HG02588 (cell line): Measurements from ENCODE around the gene GFRA4.

ENCODE experiments used
- ATAC-seq: cut with Tn5 transposase; IDR thresholded peaks from one replicate; pipeline ENCODE4 v1.9.1; 2021; ENCODE audit warnings: mild to moderate bottlenecking, moderate library complexity; ENCODE audit not compliant: unreplicated experiment

GFRA4 gene

DNA sequence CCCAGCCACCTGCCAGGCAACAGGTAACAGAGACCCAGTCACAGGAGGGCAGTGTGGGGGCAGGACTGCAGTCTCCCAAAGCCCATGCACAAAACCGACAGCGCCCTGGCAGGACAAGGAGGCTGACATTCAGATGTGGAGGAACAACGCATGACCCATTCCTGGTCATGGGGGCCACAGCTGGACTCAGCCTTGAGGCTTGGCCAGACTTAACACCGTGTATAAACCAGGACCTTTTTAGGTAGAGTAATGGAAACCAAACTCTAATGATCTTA lies 8.1 kb downstream of the GFRA4 start:
- no peak for ATAC-seq

DNA sequence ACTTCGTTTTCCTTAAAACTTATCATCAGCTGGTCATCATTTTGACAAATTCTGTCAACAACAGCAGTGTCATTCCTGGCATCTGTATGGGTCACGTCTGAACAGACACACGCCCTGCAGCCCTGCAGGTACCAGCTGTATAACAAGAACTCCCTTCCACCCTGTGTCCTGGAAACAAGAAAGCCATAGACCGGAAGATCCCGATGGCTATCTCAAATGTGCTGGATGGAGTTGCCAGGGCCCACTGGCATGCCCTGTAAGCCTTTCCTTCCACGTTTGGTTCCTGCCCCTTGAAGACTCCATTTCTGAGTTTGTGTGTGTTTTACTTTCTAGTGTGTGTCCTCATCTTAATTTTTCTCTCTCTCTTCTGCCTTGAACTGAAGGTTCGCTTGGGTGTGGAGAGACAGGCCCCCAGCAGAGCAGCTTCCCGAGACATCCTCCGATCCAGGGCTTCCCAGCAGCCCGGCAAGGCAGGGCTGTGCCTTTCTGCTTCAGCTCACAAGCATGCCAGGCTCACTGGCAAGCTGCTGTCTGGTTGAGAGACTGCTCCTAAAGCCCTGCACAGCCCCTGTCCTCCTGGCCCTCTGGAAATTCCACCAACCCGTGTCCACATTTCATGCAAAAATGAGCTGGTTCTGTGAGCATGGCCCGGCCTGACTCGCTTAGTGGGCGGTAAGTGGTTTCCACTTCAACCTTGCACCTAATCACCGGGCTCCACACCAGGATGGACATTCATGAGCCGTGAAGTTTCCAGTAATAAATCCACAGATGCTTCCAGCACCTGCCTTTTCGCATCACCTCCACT lies 8.7 kb downstream of the GFRA4 start:
- ATAC-seq, result no peak

DNA sequence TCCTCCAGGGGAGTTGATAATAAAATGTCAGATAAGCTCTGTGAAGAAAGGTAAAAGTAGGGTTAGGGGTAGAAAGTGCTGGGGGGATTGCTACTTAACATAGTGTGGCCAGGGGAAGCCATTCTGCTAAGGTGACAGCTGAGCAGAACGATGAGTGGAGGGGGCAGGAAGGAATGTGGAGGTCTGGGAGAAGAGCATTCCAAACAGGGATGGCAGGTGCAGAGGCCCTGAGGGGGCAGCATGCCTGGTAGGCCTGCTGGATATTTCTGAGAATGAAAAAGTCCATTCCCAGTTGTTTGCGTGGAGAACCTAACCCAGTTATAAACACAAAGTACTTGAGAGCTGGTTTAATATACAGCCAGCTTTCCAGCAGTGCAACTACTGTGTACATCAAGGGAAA lies 9.3 kb downstream of the GFRA4 start:
- no peak for ATAC-seq

DNA sequence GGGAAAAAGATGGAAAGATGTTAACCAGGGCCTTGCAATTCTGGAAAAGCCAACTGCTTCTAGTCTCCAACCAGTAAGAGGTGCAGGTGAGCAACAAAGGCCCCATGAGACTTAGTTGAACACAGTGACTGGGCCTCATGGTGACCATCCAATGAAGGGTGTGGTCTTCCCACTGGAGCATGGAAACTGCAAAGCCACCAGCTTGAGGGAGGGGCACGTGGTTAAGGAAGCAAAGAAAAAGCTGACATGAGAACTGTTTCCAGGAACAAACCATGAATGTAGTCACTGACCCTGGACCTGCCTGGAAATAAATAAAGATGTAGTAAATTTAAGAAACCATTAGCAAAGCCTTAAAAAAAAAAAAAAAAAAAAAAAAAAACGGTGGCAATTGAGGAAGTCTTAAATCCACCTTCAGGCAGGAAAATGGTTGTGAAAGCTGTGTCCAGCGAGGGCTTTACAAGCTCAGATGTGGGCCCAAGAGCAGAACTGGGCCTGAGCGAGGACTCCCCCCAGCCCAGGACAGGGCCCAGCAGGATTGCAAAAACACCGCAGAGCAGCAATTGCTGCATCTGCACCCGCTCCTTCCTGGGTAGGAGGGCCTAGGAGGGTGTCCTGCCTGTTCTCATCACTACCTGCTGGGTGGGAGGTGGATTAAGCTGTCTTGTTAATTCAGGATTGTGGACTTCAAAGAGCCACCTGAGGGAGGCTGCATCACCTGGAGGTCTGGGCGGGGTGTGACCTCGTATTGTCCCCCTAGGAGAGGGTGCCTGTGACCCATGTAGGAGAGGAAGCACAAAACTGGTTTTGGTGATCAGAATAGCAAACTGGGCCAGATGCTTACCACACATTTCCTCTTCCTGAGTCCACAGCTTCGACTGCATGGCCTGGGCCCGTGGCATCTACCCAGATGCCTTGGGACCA lies 10.3 kb downstream of the GFRA4 start:
- no peak for ATAC-seq

DNA sequence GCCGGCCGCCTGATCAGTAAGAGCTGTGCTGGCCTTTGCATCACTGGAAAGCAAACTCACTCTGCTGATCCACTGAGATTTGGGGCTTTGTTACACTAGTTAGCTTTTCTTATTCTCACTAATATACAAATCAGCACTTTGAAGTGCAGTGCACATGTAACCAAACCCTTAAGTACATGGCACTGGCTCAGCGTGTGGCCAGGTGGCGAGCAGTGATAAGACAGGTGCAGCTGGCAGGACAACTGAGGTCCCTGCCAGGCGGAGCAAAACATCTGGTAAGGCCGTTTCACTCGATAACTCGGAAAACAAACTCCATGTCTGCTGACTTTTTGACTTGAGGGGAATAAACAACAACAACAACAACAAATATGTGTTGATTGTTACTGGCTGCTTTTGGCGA lies 11.0 kb downstream of the GFRA4 start:
- ATAC-seq, result no peak

DNA sequence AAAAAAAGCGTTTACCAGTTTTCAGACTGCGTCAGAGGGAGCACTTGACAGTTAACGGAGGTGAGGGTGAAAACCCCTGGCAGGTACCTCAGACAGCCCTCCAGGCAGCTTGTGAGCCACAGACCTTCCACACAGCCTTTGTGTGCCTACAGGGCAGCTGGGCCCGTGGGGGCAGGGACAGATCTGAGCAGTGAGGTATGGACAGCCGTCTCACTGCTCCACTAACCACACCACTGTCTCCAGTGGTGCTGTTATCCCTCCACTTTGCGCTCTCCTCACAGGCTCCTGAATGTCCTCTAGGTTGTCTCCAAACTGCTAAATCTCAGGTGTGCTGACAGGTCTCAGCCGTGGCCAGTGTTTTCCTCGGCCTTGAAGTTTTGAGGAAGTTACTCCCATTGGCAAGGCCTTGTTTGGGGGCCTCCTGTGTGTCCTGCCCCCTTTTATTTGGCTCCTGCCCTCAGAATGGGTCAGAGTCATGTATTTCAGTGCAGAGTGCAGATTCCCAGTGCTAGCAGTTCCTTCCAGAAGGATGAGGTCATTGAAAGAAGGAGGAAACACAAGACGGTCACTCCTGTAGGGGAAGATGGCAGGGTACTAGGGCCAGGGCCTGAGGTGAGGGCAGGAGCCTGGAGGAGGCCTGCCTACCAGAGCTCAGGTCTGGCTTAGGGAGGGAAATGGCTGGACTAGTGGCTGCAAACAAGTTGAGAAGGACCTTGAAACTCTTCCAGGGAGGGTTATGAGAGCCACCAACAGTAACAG lies 11.8 kb downstream of the GFRA4 start:
- no peak for ATAC-seq

DNA sequence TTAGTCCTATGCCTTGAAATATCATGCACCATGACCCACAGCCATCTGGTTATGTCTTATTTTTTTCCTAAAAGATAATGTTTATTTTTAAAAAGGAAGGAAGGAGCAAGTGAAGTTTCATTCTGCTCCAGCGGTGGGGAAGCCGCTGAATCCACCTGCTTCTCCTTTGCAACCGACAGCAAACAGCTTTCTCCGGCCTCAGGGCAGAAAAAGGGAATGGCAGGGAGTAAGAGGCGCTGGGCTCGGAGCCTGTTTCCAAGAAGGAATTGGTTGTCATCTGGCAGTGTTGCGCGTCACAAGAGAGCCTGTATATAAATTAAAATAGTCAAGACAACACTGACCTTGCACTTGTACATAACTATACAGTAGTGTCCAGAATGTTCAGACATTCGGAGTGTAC lies 14.2 kb downstream of the GFRA4 start:
- no peak for ATAC-seq

DNA sequence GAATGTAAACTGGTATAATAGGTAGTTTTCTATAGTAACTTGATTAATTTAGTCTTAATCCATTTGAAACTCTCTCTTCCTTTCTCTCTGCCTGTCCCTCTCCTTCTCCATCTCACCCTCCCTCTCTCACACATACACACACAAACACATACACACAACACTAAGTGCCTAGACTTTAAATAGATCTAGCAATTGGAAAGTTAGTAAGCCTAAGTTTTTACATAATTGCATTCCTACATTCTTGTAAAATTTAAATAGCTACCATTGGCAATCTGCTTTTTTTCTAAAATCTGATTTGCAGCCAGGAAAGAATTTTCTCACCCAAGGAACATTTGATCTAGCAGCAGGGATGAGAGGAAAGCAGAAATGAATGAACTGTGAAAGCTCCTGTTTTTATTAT lies 15.7 kb downstream of the GFRA4 start:
- no peak for ATAC-seq

DNA sequence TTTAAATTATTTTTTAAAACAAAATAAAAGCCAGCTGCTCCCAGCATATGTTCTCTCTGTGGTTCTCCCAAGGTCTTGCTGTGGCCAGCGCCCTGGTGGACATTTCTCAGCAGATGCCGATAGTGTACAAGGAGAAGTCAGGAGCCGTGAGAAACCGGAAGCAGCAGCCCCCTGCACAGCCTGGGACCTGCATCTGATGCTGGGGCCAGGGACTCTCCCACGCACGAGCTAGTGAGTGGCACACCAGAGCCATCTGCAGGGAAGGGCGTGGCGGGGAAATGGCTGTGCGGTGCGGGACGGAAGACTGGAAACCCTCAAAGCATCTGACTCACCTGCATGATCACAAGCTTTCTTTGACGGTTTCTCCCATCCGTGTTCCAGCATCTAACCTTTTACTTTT lies 16.5 kb downstream of the GFRA4 start:
- no peak for ATAC-seq

DNA sequence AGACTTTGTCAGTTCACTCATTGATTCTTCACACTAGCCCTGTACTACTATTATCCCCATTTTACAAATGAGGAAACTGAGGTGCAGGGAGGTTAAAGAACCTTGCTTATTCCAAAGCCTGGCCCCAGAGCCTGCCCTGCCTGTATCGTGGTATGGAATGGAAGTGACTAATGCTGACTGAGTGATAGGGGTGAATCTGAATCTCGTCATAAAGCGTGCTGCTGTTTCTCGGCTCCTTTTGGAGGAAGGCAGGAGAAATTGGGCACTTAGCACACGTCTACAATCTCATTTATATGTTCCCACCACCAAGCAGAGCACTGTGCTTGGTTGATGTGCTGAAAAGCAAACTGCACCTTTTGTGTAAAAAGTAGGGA lies 17.1 kb downstream of the GFRA4 start:
- no peak for ATAC-seq

DNA sequence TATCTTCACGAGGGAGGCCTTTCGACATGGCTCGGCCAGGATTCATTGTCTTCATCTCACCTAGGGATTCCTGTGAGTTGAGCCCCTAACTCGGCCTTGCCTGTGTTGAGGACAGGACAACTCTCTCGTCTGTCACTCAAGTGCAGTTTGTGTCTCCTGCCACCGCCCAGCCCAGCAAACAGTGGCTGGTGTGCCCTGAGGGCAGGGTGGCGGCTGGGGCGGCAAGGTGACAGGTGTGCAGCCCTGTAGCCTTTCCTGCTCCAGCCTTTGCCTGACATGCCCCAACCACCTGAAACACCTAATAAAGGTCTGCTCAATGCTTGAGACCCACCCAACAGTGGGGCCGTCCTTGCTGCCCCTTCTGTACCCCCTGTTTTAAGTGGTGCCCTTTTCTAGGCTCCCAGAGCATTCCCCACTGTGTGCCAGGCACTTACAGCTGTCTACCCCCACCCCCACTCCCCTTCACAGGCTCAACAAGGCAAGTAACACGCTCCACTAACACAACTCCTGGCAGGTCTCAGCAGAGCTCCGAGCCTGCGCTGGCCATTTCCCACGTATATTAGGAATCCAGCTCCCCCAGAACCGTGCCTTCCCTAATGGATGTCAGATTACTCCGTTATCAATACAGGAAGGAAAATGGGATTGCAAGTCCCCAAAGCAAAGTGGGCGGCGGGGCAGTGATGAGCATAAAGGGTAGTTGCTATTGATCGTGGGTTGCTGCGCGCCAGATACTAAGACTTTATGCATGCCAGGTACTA lies 17.7 kb downstream of the GFRA4 start:
- ATAC-seq, result no peak

DNA sequence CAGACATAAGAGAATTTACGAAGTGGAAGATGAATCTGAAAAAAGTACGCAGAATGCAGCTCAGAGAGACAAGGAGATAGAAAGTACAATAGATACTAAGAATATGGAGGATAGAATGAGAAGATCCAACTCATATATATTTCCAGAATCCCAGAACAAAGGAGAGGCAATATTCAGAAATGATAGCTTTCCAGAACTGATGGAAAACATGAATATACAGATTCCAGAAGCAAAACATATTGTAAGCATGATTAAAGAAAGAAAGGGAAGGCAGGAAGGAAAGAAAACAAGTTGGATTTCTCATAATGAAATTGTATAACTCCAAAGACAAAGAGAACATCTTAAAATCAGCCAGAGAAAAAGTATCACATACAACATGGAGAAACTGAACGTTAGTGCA lies 22.9 kb downstream of the GFRA4 start:
- no peak for ATAC-seq

DNA sequence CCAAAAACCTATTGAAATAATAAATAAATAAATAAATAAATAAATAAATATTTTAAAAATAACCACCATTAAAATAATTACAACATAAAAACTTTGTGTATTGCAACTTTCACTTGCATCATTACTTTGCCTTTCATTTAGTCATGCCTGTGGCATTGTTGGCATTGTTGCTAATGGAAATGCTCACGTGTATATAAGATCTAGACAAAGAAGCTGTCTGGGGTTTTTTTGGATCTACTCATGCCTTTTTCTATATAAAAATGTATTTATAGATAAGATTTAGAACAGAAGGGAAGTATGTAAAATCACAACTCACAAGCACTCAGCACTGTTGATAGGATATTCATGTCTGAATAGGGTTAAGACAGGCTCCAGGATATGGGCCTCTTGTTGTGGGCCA lies 27.9 kb downstream of the GFRA4 start:
- ATAC-seq, result no peak

DNA sequence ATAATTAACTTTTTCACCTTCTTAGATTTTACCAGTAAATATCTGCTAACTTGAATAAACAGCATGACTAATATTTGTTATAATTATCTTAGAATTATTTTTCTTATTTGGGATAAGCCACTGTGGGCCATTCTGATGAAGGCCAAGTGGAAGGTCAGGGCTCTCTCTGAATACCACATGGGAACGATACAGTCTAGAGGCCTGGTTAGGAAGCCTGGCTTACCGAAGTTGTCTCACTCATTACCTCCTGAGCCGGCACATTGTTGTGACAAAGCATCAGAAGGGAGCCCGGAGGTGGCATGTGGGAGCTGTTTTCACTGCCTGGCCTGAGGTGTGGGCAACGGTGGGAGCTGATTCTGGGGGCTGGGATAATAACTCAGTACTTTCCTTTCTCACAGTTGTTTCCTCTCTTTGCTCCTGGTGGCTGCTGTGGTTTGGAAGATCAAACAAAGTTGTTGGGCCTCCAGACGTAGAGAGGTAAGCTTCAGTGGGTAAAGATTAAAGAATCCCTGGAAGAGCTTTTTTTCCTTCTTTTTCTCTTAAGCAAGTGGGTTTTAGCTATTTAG lies 29.2 kb downstream of the GFRA4 start:
- ATAC-seq, result no peak

DNA sequence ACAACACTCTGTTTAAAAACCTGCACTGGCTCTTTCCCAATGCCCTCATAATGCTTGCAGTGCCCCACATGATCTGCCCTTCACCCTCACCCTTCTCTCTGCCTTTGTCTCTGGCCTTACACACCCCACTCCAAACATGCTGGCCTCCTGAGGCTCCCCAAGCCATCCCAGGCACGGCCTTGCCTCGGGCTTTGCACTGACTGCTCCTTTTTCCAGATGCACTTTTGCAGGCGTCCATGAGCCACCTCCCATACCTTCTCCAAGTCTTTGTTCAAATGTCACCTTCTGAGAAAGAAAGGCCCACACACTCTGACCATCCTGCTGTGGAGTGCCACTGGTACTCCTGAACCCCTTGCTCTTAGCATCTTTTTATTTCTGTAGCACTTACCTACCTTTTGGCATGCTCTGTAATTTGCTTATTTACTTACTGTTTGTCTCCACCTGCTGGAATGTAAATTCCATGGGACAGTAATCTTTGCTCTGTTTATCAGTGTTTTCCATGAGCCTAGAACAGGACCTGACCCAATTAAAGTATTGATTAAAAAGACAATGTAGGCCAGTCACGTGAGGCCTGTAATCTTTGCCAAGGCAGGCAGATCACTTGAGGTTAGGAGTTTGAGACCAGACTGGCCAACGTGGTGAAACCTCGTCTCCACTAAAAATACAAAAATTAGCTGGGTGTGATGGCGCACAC lies 30.7 kb downstream of the GFRA4 start:
- no peak for ATAC-seq

DNA sequence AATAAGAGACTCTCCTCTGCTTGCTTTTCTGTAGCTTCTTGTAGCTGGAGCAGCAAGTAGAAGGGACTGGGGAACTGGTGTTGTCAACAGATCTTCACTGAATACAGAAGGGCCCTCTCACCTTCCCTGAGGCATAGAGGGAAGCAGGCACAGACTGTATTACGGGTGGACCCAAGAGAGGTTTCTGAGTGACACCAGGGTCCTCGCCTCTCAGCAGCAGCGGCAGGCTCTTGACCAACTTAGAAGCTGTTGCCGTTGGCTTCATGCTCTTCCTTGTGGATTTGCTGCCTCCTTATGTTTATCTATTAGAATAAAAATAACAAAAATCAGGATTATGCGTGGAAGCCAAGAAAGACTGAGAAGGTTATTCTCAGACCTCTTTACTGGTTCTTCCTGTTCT lies 31.7 kb downstream of the GFRA4 start:
- no peak for ATAC-seq

DNA sequence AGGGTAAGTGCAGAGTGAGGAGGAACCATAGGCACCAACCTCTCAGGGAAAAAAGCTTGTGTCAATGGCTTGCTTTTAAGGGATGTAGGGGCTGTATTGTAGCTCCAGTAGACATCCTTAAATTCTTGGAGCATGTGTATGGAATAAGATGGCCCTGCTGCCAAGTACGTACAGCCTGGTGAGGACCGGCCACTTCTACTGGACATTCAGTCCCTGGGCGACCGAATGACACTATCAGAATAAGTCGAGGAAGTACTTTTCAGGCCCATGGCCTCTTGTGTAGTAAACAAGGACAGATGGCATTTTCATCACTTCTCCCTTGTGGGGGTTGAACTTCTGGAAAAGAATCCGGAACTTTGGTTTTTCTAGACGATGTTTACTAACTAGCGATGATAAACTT lies 32.8 kb downstream of the GFRA4 start:
- ATAC-seq, result no peak

DNA sequence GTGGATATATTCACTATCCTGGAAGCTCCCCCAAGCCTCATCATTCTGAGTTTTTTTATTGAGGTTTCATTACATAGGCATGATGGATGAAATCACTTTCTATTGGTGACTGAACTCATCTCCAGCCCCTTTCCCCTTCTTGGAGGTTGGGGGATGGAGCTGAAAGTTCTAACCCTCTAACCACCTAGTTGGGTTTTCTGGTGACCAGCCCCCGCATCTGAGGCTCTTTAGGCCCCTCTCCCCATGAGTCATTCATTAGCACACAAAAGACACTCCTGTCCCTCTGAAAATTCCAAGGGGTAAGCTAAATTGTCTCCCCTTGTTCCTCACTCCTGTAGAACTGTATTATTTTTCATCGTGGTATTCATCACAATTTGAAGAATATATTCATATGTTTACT lies 33.3 kb downstream of the GFRA4 start:
- ATAC-seq, result no peak

DNA sequence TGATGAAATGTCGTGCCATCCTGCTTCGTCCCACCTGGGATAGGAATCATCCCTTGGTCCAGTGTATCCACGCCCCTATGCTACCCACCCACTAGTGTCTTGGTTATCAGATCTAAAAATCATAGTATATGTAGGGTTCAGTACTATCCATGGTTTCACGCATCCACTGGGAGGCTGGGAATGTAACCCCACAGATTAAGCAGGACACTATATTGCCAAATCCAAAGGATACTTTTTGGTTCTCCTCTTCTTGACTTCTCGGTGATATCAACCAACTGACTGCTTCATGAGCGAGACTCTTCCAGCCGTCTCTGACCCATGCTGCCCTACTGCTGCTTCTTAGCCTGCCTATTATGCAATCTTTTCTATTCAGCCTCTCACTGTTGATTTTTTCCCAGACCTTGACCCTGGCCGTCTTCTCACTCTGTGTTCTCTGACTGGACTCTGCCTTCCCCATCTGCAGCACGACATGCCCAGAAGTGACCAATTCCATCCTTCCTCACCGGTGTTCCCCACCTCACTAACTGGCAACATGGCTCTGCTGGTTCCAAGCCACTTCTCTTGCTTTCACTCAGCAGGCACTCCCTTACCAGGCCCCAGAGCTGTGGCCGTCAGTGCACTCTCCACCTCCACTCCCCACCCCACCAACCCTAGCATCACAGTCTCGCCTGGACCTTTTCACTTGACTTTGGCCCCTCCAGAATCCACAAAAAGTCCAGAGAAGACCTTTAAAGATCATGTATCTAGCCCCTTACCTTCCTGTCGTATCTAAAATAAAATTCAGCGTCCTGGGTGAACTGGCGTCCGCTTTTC lies 34.5 kb downstream of the GFRA4 start:
- ATAC-seq, result no peak
